GM18870 (cell line): ENCODE data around the gene WNT4.

Experiments used
- ATAC-seq: cut with Tn5 transposase; IDR thresholded peaks from one replicate; pipeline ENCODE4 v1.9.1; 2021; ENCODE audit warnings: moderate library complexity; ENCODE audit not compliant: unreplicated experiment

WNT4 gene

GRCh38 chr1:22089134-22089571 is 53.7 kb downstream of the WNT4 start:
- no peak for ATAC-seq

GRCh38 chr1:22088331-22088730 is 54.6 kb downstream of the WNT4 start:
- no peak for ATAC-seq

GRCh38 chr1:22080191-22080590 is 62.7 kb downstream of the WNT4 start:
- ATAC-seq, result no peak

- no peak for ATAC-seq
Measured at GRCh38 chr1:22078133-22078532, 64.8 kb downstream of the WNT4 start.

GRCh38 chr1:22077728-22078127 is 65.2 kb downstream of the WNT4 start:
- ATAC-seq, result no peak

GRCh38 chr1:22076346-22076745 is 66.6 kb downstream of the WNT4 start:
- no peak for ATAC-seq

GRCh38 chr1:22075718-22076117 is 67.2 kb downstream of the WNT4 start:
- no peak for ATAC-seq

- no peak for ATAC-seq
Measured at GRCh38 chr1:22074803-22075202, 68.1 kb downstream of the WNT4 start.

GRCh38 chr1:22071511-22071910 is 71.4 kb downstream of the WNT4 start:
- ATAC-seq, result no peak
